ENCODE measurements around the gene BMPR1B.

GRCh38 chr4:95141361-95141760 lies 383.6 kb downstream of the BMPR1B start:
- TF ChIP-seq, protein P1, sequence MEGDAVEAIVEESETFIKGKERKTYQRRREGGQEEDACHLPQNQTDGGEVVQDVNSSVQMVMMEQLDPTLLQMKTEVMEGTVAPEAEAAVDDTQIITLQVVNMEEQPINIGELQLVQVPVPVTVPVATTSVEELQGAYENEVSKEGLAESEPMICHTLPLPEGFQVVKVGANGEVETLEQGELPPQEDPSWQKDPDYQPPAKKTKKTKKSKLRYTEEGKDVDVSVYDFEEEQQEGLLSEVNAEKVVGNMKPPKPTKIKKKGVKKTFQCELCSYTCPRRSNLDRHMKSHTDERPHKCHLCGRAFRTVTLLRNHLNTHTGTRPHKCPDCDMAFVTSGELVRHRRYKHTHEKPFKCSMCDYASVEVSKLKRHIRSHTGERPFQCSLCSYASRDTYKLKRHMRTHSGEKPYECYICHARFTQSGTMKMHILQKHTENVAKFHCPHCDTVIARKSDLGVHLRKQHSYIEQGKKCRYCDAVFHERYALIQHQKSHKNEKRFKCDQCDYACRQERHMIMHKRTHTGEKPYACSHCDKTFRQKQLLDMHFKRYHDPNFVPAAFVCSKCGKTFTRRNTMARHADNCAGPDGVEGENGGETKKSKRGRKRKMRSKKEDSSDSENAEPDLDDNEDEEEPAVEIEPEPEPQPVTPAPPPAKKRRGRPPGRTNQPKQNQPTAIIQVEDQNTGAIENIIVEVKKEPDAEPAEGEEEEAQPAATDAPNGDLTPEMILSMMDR (IDR thresholded peaks at IDR 0.05), result no peak
- TF ChIP-seq POLR2AphosphoS5 (IDR thresholded peaks at IDR 0.05; ENCODE audit: low read depth, low read length), result no peak
